GM10248 (cell line): ENCODE results near the gene CIB2.
A peak's percentile ranks its signal among the peaks of the same experiment; 100 is the strongest.

Experiments
- CTCF ChIA-PET: fragments of 300-600 bp; sonication (Branson Sonifier 250); formaldehyde crosslinking; extraction: SDS; loops from one replicate; lab custom pipeline; 2021; ENCODE audit warnings: antibody characterized with exemption; lab: Yijun Ruan, JAX
- POLR2A ChIA-PET: fragments of 350-650 bp; sonication (Branson Sonifier 250); formaldehyde crosslinking; extraction: SDS; loops from one replicate; lab custom pipeline; 2020; ENCODE audit warnings: antibody characterized with exemption; lab: Yijun Ruan, JAX
- DNase-seq: peaks from one replicate; pipeline ENCODE4 v3.0.0; 2012; ENCODE audit errors: extremely low spot score
- TF ChIP-seq, protein P1 (sequence below): IDR thresholded peaks from 2 replicates; pipeline ENCODE4 v1.5.1; 2012; ENCODE audit warnings: mild to moderate bottlenecking, low read depth; ENCODE audit errors: extremely low read depth, missing control alignments, control extremely low read depth

CIB2 gene

DNA sequence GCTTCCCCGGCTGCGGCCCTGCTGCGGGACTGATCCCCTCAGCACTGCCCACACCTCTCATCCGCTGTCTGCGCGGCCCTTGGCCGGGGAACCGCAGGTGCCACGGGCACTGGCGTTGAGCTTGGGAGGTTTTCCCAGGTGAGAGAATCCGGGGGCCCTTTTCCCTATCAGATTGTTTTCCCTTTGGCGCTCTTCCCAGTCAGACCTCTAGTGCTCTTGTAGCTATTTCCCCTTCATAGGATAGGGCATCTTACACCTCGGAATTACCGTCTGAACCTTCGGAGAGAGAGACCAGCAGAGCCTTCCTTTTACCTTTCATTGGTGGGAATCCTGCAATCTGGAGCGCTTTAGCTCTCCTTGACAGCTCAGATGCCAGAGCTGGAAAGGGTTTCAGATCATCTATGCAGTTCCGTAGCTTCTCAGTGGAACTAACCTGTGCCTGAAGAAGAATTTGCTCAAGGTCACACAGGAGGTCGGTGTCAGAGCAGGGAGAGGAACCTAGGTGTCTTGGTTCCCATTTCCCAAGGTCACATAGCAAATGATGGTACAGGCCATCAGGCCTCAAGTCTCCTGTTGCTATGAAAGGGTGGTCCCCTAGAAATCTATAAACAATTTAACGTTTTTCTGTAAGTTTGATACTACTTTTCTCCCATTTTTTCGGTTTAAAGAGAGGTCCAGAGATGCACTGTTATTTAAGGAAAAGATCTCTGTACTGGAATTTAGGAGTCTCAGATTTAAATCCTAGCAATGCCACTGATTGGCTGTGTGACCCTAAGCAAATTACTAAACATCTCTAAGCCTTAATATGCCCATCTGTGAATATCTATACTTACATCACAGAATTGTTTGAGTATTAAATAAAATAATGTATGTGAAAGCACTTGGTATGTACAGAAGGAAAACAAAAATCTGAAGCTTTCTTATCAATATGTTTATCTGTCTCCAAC, 18.8 kb upstream of the CIB2 start:
- TF ChIP-seq, protein P1, sequence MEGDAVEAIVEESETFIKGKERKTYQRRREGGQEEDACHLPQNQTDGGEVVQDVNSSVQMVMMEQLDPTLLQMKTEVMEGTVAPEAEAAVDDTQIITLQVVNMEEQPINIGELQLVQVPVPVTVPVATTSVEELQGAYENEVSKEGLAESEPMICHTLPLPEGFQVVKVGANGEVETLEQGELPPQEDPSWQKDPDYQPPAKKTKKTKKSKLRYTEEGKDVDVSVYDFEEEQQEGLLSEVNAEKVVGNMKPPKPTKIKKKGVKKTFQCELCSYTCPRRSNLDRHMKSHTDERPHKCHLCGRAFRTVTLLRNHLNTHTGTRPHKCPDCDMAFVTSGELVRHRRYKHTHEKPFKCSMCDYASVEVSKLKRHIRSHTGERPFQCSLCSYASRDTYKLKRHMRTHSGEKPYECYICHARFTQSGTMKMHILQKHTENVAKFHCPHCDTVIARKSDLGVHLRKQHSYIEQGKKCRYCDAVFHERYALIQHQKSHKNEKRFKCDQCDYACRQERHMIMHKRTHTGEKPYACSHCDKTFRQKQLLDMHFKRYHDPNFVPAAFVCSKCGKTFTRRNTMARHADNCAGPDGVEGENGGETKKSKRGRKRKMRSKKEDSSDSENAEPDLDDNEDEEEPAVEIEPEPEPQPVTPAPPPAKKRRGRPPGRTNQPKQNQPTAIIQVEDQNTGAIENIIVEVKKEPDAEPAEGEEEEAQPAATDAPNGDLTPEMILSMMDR = no peak
- DNase-seq = no peak
- POLR2A ChIA-PET = interaction anchor here (0.5 kb wide), 1 partner anchor 12 kb away, joined by 5 read pairs; no protein-coding TSS in a partner anchor
- CTCF ChIA-PET = interaction anchor here (0.9 to 4.6 kb wide), 9 partner anchors 11 to 90 kb away, joined by 3 to 24 read pairs (median 4); no protein-coding TSS in a partner anchor

DNA sequence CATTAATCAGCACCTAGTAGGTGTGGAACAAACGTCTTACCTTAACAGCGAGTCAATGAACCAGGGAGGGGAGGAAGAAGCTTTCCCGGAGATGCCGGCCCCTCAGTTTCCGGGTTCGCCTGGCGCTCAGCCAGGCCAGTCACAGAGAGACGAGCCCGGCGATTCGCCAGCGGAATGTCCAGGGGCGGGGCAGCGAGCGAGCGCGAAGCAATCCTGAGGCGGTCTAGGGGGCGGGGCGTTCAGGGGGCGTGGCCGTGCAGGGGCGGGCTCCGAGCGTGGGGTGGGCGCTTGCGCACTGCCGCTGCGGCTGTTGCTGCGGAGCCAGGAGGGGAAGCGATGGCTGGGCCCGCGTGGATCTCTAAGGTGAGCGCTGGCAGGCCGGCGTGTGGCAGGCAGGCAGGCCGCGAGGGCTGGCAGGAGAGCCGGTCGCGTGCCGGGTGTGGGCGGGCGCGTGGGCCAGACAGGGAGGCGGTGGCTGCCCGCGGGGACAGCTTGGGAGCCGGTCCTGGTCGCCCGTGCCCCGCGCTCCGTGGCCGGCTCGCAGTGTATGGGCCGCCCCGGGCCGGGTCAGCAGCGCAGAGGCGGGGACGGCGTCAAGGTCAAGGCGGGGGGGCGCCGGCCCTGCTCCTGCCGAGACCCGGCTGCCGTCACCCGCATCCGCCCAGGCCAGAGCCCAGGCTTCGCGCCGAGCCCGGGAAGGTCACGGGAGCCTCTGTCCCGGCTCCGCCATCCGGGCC, 18.0 kb upstream of the CIB2 start, which contains the start of gene IDH3A:
TSS of gene IDH3A (plus strand) at position 295 of the 737 bp plus-strand sequence. CDS start at position 337, 42 bp downstream.
- ChIA-PET CTCF (interaction anchor here (0.8 to 4.6 kb wide), 12 partner anchors 10 to 190 kb away, joined by 3 to 24 read pairs (median 4); partner anchors contain the start of gene CIB2), POLR2A (no interaction called here)
- TF ChIP-seq, protein P1 = no peak
- peak; percentile 99 for DNase-seq

- TF ChIP-seq, protein P1 = no peak
- no peak for DNase-seq
- ChIA-PET POLR2A (interaction anchor here (0.7 kb wide), 1 partner anchor 49 kb away, joined by 5 read pairs; no protein-coding TSS in a partner anchor), CTCF (interaction anchor here (0.8 to 4.6 kb wide), 11 partner anchors 8 to 189 kb away, joined by 3 to 24 read pairs (median 3); partner anchors contain the start of gene CIB2)
Observed at GRCh38 chr15:78148392-78149067, 17.3 kb upstream of the CIB2 start.

GRCh38 chr15:78147566-78147965, 16.3 kb upstream of the CIB2 start:
- CTCF ChIA-PET = interaction anchor here (1.0 to 4.6 kb wide), 9 partner anchors 9 to 188 kb away, joined by 3 to 24 read pairs (median 3); partner anchors contain the start of gene CIB2
- DNase-seq = no peak
- TF ChIP-seq, protein P1 = no peak
- POLR2A ChIA-PET = no interaction called here

- TF ChIP-seq, protein P1 = no peak
- ChIA-PET CTCF (interaction anchor here (1.0 to 4.6 kb wide), 5 partner anchors 16 to 187 kb away, joined by 3 to 24 read pairs (median 9); partner anchors contain the start of gene CIB2), POLR2A (no interaction called here)
- DNase-seq = no peak
Observed at GRCh38 chr15:78146425-78147154, 15.3 kb upstream of the CIB2 start.
